T47D (cell line): Measurements from ENCODE around the gene MEX3D.
"Not testable (repeated sequence)": the region's sequence is repeated elsewhere in the genome, so short reads cannot be mapped to it uniquely, and the experiment has no call there.

Source experiments
- DNase-seq, 2 experiments: peaks; one replicate each; pipeline versions ENCODE4 v3.0.0 to v3.0.0-alpha.2; 2011 to 2012; ENCODE audit warnings: low read depth in 1 of 2, low spot score in 1 of 2
- JUND ChIP-seq: IDR thresholded peaks from 2 replicates; pipeline ENCODE4 v1.6.1; 2012; ENCODE audit warnings: low read depth
- in situ Hi-C: cut with HindIII; loops from 2 replicates; pipeline ENCODE4 v1.10.0; 2016; ENCODE audit warnings: low sequenced_read_pairs, low pct_unique_long_range_greater_than_20kb

The MEX3D gene

DNA sequence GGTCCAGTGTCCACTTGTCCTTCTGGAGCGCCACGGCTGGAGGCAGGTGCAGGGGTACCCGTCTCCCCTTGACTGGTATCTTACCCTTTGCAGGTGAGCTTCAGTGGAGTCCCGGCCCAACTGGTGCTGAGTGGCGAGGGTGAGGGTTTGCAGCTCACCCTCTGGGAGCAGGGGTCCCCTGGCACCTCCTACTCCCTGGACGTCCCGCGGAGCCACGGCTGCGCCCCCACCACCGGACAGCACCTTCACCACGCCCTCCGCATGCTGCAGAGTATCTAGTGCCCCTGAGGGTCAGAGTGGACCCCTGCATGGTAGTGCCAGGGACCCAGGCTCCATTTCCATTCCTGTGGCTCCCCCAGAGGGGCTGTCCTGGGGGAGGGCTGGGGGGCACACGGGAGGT, 33.2 kb downstream of the MEX3D start:
- TF ChIP-seq JUND, result no peak
- DNase-seq, result no peak
- in situ Hi-C loops, result no loop called here

DNA sequence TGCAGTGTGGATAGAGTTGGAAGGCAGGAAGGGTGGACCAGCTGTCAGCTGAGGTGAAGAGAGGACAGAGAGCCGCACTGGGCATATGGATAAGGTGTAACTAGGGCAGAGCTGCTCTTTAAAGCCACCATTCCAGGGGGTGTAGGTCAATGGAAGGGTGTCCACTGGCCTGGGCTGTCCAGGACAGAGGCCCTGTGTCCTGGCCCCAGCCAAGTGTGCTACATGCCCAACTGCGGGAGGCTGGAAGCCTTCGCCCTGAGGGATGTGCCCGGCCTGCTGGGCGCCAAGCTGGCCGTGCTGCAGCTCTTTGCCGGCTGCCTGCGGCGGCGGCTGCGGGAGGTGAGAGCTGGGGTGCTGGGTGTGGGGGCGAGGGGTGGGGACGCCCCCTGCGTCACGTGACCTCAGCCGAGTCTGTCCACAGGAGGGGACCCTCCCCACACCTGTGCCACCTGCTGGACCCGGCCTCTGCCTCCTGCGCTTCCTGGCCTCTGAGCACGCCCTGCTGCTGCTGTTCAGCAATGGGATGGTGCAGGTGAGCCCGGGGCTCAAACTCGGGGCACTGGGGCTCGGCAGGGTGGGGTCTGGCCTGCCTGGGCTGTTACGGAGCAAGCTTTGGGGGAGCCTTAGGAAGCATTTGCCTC, 34.5 kb downstream of the MEX3D start:
- TF ChIP-seq JUND, result no peak
- in situ Hi-C loops, result no loop called here
- no peak for DNase-seq

DNA sequence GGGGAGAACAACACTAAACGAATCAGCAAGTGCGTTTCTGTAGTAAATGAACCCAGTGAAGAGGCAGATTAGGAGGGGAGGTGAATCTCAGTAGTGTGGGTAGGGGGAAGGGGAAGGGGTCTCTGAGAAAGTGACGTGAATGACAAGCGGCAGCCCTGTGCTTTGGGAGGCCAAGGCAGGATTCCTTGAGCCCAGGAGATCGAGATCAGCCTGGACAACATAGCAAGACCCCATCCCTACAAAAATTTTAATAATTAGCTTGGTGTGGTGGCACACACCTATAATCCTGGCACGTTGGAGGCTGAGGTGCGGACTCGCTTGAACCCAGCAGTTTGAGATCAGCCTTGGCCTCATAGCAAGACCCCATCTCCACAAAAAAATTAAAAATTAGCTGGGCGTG, 36.1 kb downstream of the MEX3D start:
- TF ChIP-seq JUND, result no peak
- in situ Hi-C loops, result no loop called here
- no peak for DNase-seq

DNA sequence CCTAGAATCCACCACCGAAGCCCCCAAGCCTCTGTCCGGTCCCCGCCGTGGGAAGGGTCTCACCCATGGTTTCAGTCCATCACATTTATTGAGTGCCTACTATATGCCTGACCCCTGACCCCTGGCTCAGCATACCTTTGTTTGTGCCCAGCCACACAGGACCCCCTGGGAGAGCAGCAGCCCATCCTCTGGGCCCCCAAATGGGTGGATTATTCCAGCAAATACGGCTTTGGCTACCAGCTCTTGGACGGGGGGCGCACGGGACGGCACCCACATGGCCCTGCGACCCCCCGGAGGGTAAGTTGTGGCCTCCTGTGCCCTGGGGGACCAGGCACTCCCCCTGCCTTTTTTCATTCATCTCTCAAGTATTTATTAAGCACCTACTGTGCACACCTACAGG, 36.5 kb downstream of the MEX3D start:
- no peak for DNase-seq
- TF ChIP-seq JUND, result no peak
- in situ Hi-C loops, result no loop called here

DNA sequence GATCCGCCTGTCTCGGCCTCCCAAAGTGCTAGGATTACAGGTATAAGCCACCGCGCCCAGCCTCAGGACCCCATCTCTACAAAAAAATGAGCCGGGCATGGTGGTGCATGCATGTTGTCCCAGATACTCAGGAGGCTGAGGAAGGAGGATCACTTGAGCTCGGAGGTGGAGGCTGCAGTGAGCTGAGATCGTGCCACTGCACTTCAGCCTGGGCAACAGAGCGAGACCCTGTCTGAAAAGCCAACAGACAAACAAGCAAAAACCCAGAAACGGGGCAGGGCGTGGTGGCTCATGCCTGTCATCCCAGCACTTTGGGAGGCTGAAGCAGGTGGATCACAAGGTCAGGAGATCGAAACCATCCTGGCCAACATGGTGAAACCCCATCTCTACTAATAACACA, 37.3 kb downstream of the MEX3D start:
- in situ Hi-C loops, result not testable (repeated sequence)

DNA sequence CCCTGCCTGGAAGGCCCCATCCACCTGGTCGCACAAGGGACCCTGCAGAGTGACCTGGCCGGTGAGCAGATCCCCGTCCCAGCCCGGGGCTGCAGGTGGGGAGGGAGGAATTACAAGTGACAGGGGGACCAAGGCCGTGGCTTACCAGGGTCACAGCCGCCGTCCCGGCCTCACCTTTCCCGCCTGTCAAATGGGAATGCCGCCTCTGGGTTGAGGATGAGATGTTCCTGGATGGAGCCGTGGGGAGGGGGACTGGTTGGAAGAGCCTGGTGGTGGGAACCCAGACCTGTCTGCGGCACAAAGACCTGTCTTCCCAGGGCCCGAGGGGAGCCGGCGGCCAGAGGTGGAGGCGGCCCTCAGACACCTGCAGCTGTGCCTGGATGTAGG, 38.7 kb downstream of the MEX3D start:
- no peak for TF ChIP-seq JUND
- in situ Hi-C loops, result no loop called here
- DNase-seq, result no peak

More for the DNA sequence above, 37.3 kb downstream of the MEX3D start:
- not testable (repeated sequence) for DNase-seq

DNA sequence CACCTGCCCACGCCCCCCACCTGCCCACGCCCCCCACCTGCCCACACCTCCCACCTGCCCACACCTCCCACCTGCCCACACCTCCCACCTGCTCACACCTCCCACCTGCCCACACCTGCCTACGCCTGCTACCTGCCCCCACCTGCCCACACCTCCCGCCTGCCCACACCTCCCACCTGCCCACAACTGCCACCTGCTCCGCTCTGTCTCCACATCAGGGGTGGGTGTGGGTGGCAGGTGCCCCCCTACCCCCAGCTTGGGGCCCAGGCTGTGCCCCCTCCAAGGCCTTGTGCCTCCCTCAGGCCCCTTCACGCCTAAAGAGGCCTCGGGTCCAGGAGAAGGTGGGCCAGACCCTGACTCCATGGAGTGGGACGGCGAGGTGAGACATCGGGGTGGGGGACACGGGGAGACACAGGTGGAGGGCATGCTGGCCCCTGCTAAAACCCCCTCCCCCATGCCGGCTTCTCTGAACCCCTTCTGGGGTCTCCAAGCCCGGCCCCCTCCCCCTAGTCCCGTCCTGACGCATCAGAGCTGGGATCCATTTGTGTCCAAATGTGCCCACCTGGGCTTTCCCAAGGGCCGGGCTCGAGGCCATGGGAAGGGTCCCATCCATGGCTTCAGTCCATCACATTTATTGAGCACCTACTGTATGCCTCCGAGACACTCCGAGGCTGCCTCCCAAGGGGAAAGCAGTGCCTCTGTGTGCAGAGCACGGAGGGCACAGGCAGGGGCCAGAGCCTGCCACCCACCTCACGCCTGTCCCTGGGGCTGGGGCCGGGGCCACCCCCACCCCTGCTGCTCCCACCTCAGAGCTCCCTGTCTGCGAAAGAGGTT, 39.3 kb downstream of the MEX3D start:
- DNase-seq, result no peak
- in situ Hi-C loops, result no loop called here
- no peak for TF ChIP-seq JUND

DNA sequence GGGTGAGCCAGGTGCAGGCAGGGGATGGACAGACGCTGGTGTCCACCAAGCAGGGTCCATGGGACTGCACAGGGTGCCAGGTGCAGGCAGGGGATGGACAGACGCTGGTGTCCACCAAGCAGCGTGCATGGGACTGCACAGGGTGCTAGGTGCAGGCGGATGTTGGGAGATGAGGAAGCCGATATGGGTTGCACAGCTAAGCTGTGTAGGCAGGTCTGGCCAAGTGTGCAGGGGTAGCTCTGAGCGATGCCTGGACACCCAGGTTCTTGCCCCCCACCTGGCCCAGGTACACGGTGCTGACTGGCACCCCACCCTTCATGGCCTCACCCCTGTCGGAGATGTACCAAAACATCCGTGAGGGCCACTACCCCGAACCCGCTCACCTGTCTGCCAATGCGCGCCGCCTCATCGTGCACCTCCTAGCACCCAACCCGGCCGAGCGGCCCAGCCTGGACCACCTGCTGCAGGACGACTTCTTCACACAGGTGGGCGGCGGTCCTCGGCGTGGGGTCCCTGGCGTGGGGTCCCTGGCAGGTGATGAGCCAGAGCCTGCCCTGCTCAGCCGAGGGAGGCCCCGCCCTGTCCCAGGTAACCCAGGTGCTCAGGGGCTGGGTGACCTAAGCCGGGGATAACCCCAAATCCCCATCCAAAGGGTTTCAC, 40.3 kb downstream of the MEX3D start:
- no peak for TF ChIP-seq JUND
- in situ Hi-C loops, result no loop called here
- no peak for DNase-seq

DNA sequence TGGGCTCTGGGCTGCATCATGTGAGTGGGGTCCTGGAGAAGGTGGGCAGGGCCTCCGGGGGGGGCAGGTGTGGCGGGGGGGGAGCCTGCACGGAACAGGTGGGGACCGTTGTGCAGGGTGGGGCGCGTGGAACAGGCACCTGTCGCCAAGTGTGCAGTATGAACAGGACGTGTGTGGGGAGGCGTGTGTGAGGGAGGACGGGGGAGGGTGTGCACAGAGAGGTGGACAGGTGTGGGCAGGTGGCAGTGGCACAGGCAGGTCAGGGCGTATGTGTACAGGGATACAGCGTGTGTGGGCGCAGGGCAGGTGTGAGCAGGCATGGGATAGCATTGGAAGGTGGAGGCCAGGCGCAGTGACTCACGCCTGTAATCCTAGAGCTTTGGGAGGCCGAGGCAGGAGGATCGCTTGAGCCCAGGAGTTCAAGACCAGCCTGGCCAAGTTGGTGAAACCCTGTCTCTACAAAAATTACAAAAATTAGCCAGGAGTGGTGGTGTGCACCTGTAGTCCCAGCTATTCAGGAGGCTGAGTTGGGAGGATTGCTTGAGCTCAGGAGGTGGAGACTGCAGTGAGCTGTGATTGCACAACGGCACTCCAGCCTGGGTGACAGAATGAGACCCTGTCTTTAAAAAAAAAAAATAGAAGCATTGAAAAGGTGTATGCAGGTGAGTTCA, 41.0 kb downstream of the MEX3D start:
- DNase-seq, result no peak
- no peak for TF ChIP-seq JUND
- in situ Hi-C loops, result no loop called here

DNA sequence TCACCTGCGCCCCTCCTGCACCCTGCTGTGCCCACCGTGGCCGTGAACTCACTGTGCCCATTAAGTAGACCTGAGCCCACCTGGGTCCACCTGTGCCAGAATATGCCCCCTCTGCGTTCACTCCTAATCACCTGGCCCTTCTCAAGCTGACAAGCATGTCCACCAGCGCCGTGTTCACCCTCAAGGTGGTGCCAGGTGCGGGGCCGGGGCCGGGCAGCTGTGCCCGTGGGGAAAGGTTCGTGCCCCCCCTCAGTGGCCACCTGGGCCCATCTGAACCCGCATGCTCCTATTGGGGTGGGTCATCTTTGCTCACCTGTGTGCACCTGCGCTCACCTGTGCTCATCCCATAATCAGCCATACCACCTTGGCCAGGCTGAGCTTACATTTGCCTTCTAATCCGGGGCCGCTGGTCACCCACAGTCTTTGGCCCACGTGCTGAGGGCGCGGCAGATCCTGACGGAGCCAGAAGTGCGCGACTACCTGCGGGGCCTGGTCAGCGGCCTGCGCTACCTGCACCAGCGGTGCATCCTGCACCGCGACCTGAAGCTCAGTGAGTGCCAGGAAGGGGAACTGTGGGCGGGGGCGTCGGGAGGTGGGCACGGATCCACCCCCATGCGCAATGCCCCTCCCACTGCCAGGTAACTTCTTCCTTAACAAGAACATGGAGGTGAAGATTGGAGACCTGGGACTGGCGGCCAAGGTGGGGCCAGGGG, 41.9 kb downstream of the MEX3D start:
- no peak for DNase-seq
- TF ChIP-seq JUND, result no peak
- in situ Hi-C loops, result no loop called here

DNA sequence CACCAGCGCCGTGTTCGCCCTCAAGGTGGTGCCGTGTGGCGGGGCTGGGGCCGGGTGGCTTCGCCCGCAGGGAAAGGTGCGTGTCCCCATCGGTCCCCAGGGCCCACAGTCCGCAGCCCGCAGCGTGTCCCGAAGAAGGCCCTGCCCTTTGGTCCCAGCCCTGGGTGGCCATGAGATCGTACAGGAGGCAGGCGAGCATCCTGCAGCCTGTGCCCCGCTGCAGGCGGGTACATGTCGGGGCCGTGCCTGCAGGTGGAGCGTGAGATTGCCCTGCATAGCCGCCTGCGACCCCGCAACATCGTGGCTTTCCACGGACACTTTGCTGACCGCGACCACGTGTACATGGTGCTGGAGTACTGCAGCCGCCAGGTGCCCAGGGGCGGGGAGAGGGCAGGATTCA, 42.8 kb downstream of the MEX3D start:
- no peak for DNase-seq
- in situ Hi-C loops, result no loop called here
- TF ChIP-seq JUND, result no peak

DNA sequence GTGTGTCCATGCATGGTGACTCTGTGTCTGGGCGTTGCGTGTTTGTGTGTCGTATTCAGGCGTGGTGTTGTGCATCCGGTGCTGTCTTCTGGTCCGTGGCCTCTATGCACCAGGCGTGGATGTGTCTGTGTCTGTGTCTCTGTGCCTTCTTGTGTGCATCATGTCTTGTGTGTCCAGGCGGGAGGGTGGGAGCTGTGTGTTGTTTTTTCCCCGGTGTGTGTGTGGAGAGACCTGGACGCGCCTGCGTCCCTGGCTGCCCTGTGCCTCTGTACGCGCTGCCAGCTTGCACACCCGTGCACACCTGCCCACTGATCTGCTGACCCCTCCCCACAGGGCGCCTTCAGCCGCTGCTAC, 43.2 kb downstream of the MEX3D start:
- no peak for DNase-seq
- TF ChIP-seq JUND, result no peak
- in situ Hi-C loops, result no loop called here
